Right ventricle myocardium superior (tissue), 1 donor: ENCODE measurements around the gene PLAAT1. TPM values are rescaled to one million over a fixed set of nuclear protein-coding genes. Genes with fewer than 3 reads are reported as not detected.
A peak's percentile ranks its signal among the peaks of the same experiment; 100 is the strongest.

Source experiments
- ATAC-seq: fragments of 200-7000 bp; cut with Tn5 transposase; one replicate; pipeline ENCODE4 v1.9.1; 2020; ENCODE audit warnings: mild to moderate bottlenecking; ENCODE audit not compliant: poor library complexity
- DNase-seq: peaks from one replicate; pipeline ENCODE4 v3.0.0-alpha.2; 2020
- intact Hi-C: fragments of 100-400 bp; cut with DNase I; formaldehyde crosslinking; loops from one replicate; pipeline ENCODE4 v1.11.2; 2022
- total RNA-seq: library from RNA; stranded (reverse); fragmentation: NEBNext Ultra II Directional; extraction: Animal tissue kit (Norgen Biotek cat#: 25700); gene quantifications from one replicate; pipeline ENCODE4 v1.2.1, GENCODE V29; 2021
- donor health status: DM: no; HTN: yes; CAD: no; lungs with severe emphysema.

PLAAT1 gene
- total RNA-seq, 1 donor from 2014 or later = 4.5 TPM

DNA sequence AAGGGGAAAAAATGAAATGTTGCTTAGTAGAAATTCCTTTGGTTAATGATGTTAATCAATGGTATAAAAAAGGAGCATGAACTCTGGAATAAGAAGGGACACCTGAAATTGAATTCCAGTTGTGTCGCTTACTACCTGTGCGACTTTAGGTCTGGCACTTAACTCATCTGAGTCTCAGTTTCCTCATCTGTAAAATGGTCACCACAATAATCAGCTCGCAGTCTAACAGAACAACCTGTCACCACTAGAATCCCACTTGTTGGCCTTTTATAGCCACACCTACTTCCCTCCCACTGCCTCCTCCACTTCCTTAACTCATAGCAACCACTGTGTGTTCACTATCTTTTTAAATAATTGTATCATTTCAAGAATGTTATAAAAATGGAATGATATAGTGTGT, 2.5 kb downstream of the PLAAT1 start:
- DNase-seq = no peak
- no peak for ATAC-seq
- intact Hi-C loops = no loop called here

DNA sequence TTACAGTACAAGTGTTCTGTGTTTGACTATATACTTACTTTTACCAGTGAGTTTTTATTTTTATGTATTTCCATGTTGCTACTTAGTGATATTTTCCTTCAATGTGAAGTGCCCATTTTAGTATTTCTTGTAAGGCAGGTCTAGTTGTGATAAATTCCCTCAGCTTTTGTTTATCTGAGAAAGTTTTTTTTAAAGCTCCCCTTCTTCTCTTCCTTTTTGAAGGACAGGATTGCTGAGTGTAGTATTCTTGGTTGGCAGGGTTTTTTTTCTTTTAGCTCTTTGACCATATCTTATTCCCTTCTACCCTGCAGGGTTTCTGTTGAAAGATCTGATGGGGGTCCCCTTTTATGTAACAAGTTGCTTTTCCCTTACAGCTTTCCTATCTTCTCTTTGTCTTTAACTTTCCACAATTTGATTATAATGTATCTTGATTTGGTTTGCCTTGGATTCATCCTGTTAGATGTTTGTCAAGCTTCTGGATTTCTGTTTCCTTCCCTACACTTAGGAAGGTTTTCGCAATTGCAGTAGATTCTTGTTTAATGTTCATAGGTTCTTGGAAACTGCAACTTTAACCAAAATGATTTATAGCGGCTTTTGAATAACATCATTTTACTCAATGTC, 7.9 kb downstream of the PLAAT1 start:
- DNase-seq (no peak), ATAC-seq (no peak)
- intact Hi-C loops = no loop called here

DNA sequence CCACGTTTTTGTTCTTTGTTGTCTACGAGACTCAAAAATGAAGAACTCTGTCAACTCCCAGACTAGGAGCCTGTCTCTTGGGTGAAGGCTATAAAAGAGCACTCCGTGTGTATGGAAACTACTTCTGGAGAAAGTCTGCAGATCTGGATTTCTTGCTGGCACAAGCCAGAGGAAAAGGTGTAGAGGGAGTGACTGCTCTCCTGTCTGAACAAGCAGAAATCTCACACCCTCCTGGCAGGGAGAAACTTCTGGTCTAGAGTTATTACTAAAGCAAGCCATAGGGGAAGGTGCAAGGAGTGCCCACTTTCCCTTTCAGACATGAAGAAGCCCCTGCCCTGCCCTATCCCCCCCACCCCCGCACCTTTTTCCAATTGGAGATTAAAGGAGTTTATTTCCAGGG, 9.5 kb downstream of the PLAAT1 start:
- DNase-seq = no peak
- intact Hi-C loops = no loop called here
- no peak for ATAC-seq

DNA sequence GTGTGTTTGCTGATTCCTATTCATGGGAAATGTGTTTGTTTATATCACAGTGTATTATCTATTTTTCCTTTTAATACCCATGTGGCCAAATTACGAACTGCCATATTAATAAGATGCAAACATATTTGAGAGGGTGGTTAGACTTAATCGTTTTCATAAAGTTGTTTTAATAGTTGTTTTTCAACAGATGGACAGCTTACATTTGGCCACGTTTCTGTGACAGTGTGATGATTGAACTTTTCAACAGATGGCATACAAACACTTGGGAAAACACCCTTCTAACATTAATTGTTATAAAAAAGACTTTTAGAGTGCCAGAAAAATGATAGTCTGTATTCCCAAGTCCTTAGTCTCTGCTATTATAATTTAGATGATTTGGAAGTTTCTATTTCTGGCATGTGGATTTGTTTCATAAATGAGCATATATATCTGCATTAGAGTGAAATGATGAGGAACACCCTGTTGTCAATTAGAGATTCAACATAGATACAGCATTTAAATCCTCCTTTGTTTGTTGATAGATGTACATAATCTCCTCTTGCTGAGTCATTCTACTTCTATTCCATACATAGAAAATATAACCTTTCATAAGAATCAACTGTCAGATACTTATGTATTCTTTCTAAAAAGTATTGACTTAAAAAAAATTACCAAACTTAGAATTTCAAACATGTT, 13.1 kb downstream of the PLAAT1 start:
- DNase-seq (no peak), ATAC-seq (no peak)
- intact Hi-C loops = no loop called here

DNA sequence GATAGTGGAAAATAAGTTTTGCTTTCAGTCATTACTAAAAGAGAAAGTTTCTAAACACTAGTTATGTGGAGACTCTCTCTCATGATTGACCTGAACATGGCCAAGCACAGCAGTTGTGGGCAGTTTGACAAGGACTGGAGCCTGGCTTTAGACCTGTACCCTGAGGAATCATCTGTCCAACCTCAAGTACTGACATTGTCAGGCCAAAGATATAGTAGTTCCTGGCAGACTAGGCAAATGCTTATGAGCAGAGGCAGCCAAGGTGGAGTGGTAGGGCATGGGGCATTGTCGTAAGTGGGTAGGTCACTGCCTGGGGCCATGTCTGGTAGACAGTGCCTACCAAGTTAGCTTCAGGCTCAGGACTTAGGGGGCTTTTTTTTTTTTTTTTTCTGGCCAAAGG, 20.9 kb downstream of the PLAAT1 start:
- intact Hi-C loops = no loop called here
- DNase-seq (no peak), ATAC-seq (peak; percentile 76)

DNA sequence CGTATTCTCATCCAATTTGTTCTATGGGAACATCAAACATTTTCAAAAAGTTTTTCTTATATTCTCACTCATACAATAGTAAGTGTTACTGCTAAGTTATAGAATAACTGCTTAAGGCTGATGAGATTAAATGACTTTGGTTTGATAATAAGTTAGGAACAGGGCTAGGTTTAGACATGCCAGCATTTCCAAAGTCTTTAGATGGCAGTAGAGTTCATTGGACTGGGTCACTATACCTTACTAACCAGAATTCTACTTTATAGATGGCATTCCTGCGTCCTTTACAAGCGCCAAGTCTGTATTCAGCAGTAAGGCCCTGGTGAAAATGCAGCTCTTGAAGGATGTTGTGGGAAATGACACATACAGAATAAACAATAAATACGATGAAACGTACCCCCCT, 21.7 kb downstream of the PLAAT1 start:
- intact Hi-C loops = no loop called here
- ATAC-seq = no peak

DNA sequence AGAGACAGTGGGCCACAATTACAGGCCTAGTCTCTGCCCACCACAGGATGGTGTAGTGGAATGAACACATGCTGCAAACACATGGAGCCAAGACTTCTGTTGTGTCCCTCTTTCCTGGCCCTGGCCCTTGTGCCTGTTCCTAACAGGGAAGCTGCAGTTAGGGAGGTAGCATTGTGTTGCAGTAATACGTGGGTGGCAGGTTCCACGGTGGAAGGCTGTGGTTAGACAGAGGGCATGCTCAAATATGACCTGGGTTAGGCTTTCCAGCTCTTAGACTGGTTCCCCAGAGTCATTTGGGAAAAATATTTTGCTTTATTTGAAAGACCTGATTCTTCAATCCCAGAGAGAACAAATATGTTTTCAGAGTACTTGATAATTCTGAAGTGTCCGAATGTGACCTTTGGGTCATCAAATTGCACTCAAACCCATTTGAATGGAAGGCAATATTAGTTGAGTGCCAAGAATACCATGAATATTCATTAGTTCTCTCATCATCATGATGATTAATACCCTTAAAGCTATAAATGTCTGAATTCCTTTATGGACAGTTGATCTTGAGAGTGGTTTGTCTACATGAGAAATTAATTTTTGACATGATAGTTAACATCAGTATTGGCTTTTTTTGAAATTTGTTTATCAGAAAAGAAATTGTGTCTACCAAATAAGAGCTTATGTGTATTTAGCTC, 28.5 kb downstream of the PLAAT1 start:
- intact Hi-C loops = no loop called here
- no peak for ATAC-seq
- no peak for DNase-seq

More for the DNA sequence above, 21.7 kb downstream of the PLAAT1 start:
- no peak for DNase-seq

DNA sequence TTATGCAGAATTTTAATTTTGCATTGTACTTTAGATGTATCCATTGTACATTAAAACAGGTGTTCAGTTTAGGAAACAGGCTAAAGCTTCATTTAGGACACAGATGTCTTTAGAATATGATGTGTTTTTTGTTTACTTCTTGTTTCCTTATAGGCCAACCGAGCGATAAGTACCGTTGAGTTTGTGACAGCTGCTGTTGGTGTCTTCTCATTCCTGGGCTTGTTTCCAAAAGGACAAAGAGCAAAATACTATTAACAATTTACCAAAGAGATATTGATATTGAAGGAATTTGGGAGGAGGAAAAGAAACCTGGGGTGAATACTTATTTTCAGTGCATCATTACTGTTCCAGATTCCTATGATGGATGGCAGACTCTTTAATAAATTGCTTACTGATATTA, 29.4 kb downstream of the PLAAT1 start:
- intact Hi-C loops = no loop called here
- DNase-seq = no peak
- no peak for ATAC-seq

DNA sequence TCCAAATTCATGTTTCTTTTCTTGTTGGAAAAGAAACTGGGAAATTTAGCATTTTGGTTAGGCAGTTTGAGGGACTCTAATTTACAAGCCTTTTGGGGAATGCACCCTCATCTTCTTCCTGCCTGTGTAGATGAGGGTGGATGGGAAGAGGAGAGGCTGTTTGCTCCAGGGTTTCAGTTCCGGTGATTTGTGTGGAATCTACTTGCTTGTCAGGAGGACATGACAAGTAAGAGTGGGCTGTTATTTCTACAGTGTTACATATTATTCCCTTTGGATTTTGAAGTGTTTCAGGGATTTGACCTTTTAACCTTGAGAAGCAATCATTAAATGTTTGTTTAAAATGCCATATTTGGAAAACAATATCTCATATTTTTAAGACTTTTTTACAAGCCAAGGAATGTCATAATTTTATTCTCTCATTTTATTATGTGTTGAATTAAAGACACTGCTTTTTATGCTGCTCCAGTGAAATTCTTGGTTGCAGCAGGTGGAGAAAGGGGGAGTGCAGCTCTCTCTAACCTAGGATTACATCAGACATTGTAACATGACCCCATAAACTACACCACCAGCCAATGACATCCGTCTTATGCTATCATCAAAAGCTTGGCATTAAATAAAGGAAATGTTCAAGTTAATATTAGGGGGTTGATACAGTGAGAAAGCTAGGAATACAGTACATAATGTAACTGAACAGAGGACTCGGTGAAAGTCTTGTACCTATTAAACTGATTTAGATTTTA, 30.2 kb downstream of the PLAAT1 start:
- intact Hi-C loops = no loop called here
- no peak for ATAC-seq
- DNase-seq = no peak

DNA sequence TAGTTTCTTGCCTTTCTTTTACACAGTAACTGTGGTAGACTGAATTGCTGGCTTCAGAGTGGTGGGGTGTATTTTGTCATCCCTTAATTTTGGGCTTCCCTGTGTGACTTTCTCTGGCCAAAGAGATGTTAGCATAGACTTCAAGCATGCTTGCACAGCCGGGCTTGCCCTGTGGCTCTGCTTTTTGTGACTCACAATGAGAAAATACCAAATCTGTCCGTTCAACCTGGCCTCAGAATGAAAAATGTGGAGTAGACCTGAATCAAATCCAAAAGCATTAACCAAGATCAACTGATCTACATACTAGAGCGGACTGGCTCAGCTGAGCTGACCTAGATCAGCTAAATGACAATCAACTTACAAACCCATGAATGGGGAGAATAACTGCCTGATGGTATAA, 51.4 kb downstream of the PLAAT1 start:
- no peak for DNase-seq
- no peak for ATAC-seq
- intact Hi-C loops = no loop called here

DNA sequence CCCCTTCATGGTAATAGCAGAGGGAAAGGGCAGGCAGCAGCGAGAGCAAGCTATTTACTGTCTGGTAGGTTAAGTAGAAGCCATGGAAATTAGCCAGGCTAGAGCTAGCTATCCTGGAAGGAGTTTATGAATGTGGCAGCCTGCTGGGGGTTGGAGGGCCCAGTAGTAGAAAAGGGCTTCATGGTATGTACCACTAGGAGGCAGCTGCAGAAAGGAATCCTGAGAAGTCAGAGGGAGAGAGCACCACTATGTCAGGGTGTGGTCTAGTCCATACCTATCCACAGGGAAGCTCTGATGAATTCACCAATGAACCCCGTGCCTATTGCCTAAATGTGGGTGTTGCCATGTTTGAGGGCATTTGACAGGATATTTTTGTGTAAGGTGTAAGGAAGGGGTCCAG, 55.0 kb downstream of the PLAAT1 start:
- no peak for ATAC-seq
- intact Hi-C loops = no loop called here
- DNase-seq = no peak

DNA sequence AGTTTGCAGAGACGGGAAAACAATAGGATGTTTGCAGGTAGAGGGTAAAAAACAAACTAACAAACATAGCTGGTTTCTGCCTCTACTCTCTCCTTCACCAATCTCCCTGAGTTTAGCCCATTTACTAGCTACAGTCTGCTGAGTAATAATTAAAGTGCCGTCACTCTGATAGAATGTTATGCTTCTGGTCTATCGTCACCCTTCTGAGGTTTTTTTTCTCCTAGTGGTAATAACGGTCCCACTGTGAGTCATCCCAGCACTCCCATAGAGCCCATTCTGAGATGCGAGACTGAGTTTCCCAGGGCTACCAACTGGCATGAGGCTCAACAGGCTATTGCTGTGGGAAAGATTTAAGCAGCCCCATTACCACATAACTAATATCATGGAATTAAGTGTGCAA, 56.4 kb downstream of the PLAAT1 start:
- ATAC-seq = no peak
- DNase-seq = no peak
- intact Hi-C loops = no loop called here

DNA sequence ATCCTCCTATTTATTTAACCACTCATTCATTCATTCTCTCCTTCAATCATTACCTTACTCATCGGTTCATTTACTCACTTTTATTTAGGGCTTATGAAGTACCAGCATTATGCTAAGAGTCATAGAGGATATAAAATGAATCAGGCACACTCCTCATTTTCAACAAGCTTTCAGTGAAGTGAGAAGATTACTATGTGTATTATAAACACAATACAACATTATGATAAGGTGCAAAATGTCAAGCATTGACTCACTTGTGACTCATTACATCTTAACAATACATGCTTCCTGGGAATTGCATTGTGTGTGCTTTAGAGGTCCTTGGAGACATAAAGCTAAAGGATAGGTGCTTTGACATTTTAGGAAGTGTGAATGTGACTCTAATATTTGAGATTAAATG, 60.4 kb downstream of the PLAAT1 start:
- intact Hi-C loops = no loop called here
- ATAC-seq (no peak), DNase-seq (no peak)

DNA sequence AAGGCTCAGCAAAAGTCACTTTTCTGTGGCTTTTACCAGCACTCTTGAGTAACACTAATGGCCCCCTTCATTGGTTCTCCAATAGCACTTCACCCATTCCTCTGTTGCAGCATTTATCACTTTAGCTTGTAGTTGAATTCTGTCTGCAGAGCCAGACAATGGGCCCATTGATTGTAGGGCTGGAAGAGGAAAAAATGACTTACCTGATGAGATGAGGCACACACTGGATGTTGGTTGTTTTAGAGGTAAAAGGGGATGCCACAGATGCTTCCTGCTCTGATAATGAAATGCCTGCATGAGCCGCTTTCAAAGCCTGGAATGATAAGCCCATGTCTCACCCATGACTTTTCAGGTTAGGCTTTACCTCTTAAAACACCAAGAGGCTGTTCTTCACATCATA, 64.3 kb downstream of the PLAAT1 start:
- intact Hi-C loops = no loop called here
- DNase-seq (no peak), ATAC-seq (no peak)

DNA sequence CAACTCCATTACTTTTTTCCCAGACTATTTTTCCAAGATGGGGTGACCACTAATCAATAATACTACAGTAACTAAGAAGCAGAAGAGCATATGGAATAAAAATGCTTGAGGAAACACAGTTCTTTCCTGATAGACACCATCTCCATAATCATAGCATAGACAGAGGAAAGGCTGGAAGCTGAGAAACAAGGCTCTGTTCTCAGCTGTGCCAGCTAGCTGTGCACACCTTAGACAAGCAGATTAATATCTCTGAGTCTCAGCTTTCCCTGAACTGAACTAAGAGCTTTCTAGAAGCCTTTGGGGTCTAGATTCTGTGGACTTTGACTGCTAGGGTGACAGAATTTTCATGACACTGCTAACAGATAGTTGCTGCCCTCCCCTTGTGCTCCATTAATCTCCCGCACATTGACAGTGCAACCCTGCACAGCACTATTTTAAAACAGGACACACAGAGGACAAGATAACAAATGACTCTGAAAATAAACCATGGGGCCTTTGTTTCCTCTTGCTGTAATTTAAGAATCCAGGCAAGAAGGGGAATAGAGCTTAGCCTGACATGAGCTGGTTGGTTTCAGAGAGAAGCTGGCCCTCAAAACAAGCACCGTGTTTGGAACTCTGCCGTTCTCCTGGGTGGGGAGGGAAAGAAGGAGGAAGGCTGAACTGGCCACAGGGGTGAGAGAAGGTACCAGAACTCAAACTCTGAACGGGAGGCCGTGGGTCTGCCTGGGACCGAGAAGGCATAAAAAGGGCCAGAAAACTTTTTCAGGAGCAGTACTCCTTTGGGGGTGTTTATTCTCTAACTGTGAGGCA, 70.1 kb downstream of the PLAAT1 start:
- peak; percentile 88 for ATAC-seq
- DNase-seq = no peak
- intact Hi-C loops = no loop called here

DNA sequence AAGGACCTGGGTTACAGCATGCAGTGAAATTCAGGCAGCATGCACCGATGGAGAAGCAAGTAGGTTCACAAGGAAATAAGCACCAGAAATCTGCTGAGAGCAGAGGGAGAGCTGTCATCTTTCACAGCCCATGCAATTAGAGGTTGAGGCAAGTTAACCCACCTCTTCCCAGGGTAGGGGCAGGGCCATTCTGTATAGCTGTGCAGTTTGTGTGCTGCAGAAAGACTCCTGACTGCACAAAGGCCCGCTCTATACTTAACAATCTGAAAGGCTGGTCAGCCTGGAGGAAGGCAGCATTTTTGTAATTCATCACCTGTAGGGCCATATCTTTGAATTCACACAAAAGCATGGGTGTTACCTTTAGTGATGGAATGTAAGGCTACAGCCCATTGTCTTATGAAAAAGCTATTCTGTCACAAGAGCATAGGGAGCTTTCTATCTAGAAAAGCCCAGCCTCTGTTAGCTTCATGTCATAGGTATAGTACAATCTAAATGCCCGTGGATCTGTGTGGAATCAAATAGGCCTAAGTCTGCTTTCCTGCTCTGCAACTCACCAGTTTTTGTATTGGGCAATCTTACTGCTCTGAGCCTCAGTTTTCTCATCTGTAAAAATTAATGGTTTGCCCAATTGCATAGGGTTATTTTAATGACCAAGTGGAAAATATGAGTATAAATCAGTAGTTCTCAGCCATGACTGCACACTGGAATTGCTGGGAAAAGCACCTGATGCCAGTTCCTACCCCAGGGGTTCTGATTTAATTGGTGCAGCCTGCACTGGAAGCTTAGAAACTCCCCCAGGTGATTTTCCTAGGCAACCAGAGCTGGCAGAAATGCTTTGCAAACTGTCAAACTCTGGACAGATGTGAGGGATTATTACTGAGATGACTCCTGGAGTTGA, 72.3 kb downstream of the PLAAT1 start:
- intact Hi-C loops = no loop called here
- DNase-seq (no peak), ATAC-seq (no peak)

DNA sequence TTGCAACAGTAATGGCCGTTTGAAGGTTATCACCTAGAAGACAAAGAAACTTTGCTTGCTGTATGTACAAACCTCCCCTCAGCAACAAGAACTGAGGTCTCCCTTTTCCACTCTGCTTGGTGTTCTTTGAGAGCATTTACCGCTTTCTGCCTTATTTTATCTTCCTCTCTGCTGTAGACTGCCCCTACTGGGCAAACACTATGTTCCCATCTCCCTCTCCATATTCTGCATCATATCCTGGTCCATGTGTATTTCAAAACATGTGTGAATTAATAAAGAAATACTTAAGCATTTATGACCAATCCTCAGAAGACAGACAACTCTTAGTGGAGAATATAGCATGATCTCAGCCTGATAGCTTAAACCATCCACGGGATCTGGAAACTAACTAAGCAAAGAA, 73.1 kb downstream of the PLAAT1 start:
- no peak for DNase-seq
- intact Hi-C loops = no loop called here
- ATAC-seq = no peak

DNA sequence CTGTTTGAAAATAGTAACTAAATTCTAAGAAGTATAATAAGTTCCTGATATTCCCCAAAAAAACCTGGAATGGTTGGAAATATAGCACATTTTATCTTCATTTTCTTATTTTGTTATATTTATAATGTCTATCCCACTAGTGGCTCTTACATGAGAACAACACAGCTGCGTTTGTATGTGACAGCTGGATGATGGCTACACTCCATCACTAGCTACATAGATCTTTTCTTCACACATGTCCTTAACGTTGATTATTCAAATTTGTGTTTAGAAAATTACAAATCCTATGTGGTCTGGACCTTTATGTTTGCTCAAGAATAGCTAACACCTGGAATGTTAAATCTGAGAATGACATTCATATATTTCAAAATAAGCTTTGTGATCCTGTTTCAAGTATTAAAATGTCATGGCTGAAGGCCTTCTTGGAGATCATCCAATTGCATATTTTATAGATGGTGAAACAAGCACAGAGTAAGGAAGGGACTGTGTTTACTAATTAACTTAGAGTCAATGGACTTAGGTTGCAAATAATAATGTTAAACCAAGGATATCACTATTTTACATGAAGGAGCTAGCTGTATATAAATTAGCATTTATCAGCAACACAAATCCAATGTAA, 76.8 kb downstream of the PLAAT1 start:
- DNase-seq (no peak), ATAC-seq (no peak)
- intact Hi-C loops = no loop called here
